Left lung (tissue), 10 donors: ENCODE measurements around the gene TFF1. TPM values are rescaled to one million over a fixed set of nuclear protein-coding genes. Genes with fewer than 3 reads are reported as not detected.

Experiments used
- ATAC-seq: fragments of 200-7000 bp; cut with Tn5 transposase; one replicate; pipeline ENCODE4 v1.9.1; 2020; ENCODE audit warnings: moderate library complexity
- DNase-seq, 4 donors: peaks; one replicate each; pipeline ENCODE4 v3.0.0-alpha.2; 2013 to 2020
- H3K27ac ChIP-seq, 2 donors: fragments of 200-600 bp; sonication (generic) in 1 of 2; one replicate each; pipeline versions ENCODE4 v1.5.0 to v1.8.0; 2020 to 2021
- H3K27me3 ChIP-seq, 2 donors: fragments of 200-600 bp; sonication (generic) in 1 of 2; one replicate each; pipeline versions ENCODE4 v1.5.0 to v1.8.0; 2020 to 2021
- H3K36me3 ChIP-seq, 2 donors: fragments of 200-600 bp; sonication (generic) in 1 of 2; one replicate each; pipeline versions ENCODE4 v1.5.0 to v1.8.0; 2020 to 2021
- H3K4me1 ChIP-seq, 2 donors: fragments of 200-600 bp; one replicate each; pipeline ENCODE4 v1.8.0; 2021
- H3K4me3 ChIP-seq, 2 donors: fragments of 200-600 bp; sonication (generic) in 1 of 2; one replicate each; pipeline versions ENCODE4 v1.5.0 to v1.8.0; 2020 to 2021; ENCODE audit warnings: mild to moderate bottlenecking in 1 of 2
- H3K9me3 ChIP-seq, 2 donors: fragments of 200-600 bp; sonication (generic) in 1 of 2; one replicate each; pipeline versions ENCODE4 v1.5.0 to v1.8.0; 2020 to 2021
- CTCF ChIP-seq, 2 donors: fragments of 200-600 bp; sonication (generic) in 1 of 2; IDR thresholded peaks; one replicate each; pipeline versions ENCODE4 v1.5.0 to v1.8.0; 2021; ENCODE audit warnings: antibody characterized with exemption in 2 of 2
- intact Hi-C, 2 donors: fragments of 100-400 bp; cut with DNase I; formaldehyde crosslinking; loops; one replicate each; pipeline versions ENCODE4 v1.11.2 to v1.14.2; 2022
- polyA plus RNA-seq, 6 donors: library from polyadenylated mRNA; unstranded; fragments of 120-200 nt; gene quantifications; one replicate each; pipeline ENCODE4 v1.2.1, GENCODE V29; 2013; ENCODE audit not compliant: insufficient read length in 6 of 6
- total RNA-seq, 2 donors: library from RNA; stranded (reverse); fragmentation: NEBNext Ultra II Directional; extraction: Animal tissue kit (Norgen Biotek cat#: 25700); gene quantifications; one replicate each; pipeline ENCODE4 v1.2.1, GENCODE V29; 2021
- donor health status: DM: no; HTN: yes; CAD: no.
- donor health status: DM: no; HTN: no; CAD: no.

TFF1 gene
- total and polyA plus RNA-seq, 8 donors = not detected

- no peaks in the 10 kb centered on the region for H3K27me3 ChIP-seq
- H3K36me3 ChIP-seq = no peaks in the 10 kb centered on the region
- intact Hi-C loops = loop anchor here in 1 of 2 donors (10.0 kb wide), 1 partner anchor 104 kb away; no protein-coding TSS in a partner anchor
- no peak overlapping the region for H3K4me3 ChIP-seq
- H3K9me3 ChIP-seq = peaks cover 0 to 10% of the 10 kb centered on the region in 2 donors
- H3K4me1 ChIP-seq = no peaks in the 10 kb centered on the region
- TF ChIP-seq CTCF (IDR thresholded peaks at IDR 0.05) = no peak
- H3K27ac ChIP-seq = no peak overlapping the region
- ATAC-seq = no peak
- no peak for DNase-seq
Measured at GRCh38 chr21:42330380-42331371, 35.7 kb downstream of the TFF1 start.

DNA sequence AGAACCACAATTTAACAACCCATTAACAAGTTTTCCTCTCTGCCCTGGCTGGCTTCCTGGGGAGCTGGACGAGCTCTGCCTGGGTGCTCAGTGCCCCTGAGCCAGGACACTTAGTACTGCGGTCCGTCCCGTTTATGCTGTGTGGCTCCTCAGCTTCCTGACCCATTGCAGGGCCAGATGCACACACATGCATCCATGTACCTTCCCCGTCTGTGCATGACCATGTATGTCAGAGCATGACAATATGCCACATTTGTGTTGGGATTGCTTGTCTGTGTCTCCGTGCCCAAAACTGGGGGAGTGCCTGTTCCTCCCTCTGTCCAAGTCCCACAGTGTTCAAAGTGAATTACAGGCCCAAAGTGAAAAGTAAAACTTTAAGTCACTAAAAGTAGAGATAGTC lies 41.4 kb downstream of the TFF1 start:
- Histone ChIP-seq H3K9me3 (no peaks in the 10 kb centered on the region), H3K4me3 (no peak overlapping the region), H3K27ac (no peak overlapping the region), H3K27me3 (no peaks in the 10 kb centered on the region), H3K4me1 (peaks cover 0 to 4% of the 10 kb centered on the region in 2 donors), H3K36me3 (no peaks in the 10 kb centered on the region)
- TF ChIP-seq CTCF (IDR thresholded peaks at IDR 0.05) = no peak
- intact Hi-C loops = no loop called here
- no peak for ATAC-seq
- no peak for DNase-seq

DNA sequence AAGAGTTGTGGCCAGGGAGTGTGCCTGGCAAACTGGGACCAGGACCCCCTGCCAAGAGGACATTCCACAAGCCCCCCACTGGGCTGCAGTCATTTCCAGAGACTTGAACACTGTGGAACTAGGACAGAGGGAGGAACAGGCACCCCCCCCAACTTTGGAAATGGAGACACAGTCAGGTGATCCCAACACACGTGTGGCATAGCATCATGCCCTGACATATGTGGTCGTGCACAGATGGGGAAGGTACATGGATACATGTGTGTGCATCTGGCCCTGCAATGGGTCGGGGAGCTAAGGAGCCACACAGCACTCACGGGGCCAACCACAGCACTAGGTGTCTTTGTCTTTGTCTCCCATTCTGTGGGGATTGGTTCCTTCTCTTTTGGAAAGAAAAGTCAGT lies 44.5 kb downstream of the TFF1 start:
- no peaks in the 10 kb centered on the region for H3K9me3 ChIP-seq
- no peak for DNase-seq
- H3K4me1 ChIP-seq = peaks cover 0 to 15% of the 10 kb centered on the region in 2 donors
- H3K4me3 ChIP-seq = no peak overlapping the region
- TF ChIP-seq CTCF (IDR thresholded peaks at IDR 0.05) = no peak
- no peaks in the 10 kb centered on the region for H3K36me3 ChIP-seq
- no peak for ATAC-seq
- intact Hi-C loops = no loop called here
- no peak overlapping the region for H3K27ac ChIP-seq
- H3K27me3 ChIP-seq = no peaks in the 10 kb centered on the region

DNA sequence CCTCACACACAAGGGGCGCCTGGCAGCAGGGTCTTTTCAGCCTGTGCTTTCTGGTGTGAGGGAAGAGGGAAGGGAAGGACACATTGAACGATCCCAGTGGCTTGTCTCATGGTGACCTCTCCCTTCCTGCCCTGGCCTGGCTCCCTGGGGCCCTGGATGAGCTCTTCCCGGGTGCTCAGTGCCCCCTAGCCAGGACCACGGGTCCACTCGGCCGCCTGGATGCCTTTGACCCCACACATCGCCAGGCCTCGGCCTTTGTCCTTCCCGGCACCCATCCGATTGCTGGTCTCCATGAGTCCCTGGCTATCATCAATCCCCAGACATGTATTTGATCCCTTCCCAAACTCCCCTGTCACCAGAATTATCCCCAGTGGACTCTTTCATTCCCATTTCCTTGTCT lies 45.1 kb downstream of the TFF1 start:
- peaks cover 0 to 15% of the 10 kb centered on the region in 2 donors for H3K4me1 ChIP-seq
- no peaks in the 10 kb centered on the region for H3K9me3 ChIP-seq
- no peak overlapping the region for H3K27ac ChIP-seq
- intact Hi-C loops = no loop called here
- H3K27me3 ChIP-seq = no peaks in the 10 kb centered on the region
- H3K36me3 ChIP-seq = no peaks in the 10 kb centered on the region
- TF ChIP-seq CTCF (IDR thresholded peaks at IDR 0.05) = no peak
- H3K4me3 ChIP-seq = no peak overlapping the region
- ATAC-seq (no peak), DNase-seq (no peak)

GRCh38 chr21:42320791-42321190 lies 45.5 kb downstream of the TFF1 start:
- intact Hi-C loops = no loop called here
- H3K9me3 ChIP-seq = no peaks in the 10 kb centered on the region
- peaks cover 0 to 15% of the 10 kb centered on the region in 2 donors for H3K4me1 ChIP-seq
- no peak for ATAC-seq
- H3K36me3 ChIP-seq = no peaks in the 10 kb centered on the region
- no peak for DNase-seq
- TF ChIP-seq CTCF (IDR thresholded peaks at IDR 0.05) = no peak
- no peak overlapping the region for H3K27ac ChIP-seq
- H3K27me3 ChIP-seq = no peaks in the 10 kb centered on the region
- no peak overlapping the region for H3K4me3 ChIP-seq
